Neural cell (in vitro differentiated cells): ENCODE data around the gene ENDOV.

Experiments used
- CTCF ChIP-seq: fragments of 450-650 bp; IDR thresholded peaks from 2 replicates; pipeline ENCODE4 v1.5.1; 2014; ENCODE audit warnings: antibody characterized with exemption, mild to moderate bottlenecking, moderate library complexity; ENCODE audit not compliant: poor library complexity, severe bottlenecking
- EP300 ChIP-seq: fragments of 450-650 bp; conservative IDR thresholded peaks from 2 replicates; pipeline ENCODE4 v1.6.1; 2014; ENCODE audit warnings: antibody characterized with exemption, mild to moderate bottlenecking, moderate library complexity; ENCODE audit not compliant: poor library complexity, severe bottlenecking
- EZH2 ChIP-seq: fragments of 200-600, 300-800 bp; shearing (Covaris generic), sonication (generic); IDR thresholded peaks from 2 replicates; pipeline ENCODE4 v1.6.1; 2014; ENCODE audit warnings: antibody characterized with exemption, low read length, borderline replicate concordance, mild to moderate bottlenecking; ENCODE audit not compliant: insufficient read depth, poor library complexity, severe bottlenecking
- POLR2AphosphoS5 ChIP-seq: IDR thresholded peaks from 2 replicates; pipeline ENCODE4 v1.6.1; 2012
- RAD21 ChIP-seq: fragments of 450-650 bp; conservative IDR thresholded peaks from 2 replicates; pipeline ENCODE4 v1.6.1; 2014; ENCODE audit warnings: antibody characterized with exemption, mild to moderate bottlenecking, moderate library complexity
- REST ChIP-seq: IDR thresholded peaks from 2 replicates; pipeline ENCODE4 v1.6.1; 2012; ENCODE audit warnings: borderline replicate concordance
- SMC3 ChIP-seq: fragments of 450-650 bp; conservative IDR thresholded peaks from 2 replicates; pipeline ENCODE4 v1.6.1; 2014; ENCODE audit warnings: antibody characterized with exemption, mild to moderate bottlenecking, moderate library complexity; ENCODE audit not compliant: poor library complexity

GRCh38 chr17:80397686-80398085, 17.3 kb upstream of the ENDOV start:
- TF ChIP-seq CTCF (no peak), EZH2 (no peak), POLR2AphosphoS5 (no peak), RAD21 (no peak), EP300 (no peak), REST (no peak), SMC3 (no peak)
